Measurements from ENCODE around the gene S100A11.

GRCh38 chr1:152050886-152051675 is 14.3 kb upstream of the S100A11 start:
- TF ChIP-seq, protein P1, sequence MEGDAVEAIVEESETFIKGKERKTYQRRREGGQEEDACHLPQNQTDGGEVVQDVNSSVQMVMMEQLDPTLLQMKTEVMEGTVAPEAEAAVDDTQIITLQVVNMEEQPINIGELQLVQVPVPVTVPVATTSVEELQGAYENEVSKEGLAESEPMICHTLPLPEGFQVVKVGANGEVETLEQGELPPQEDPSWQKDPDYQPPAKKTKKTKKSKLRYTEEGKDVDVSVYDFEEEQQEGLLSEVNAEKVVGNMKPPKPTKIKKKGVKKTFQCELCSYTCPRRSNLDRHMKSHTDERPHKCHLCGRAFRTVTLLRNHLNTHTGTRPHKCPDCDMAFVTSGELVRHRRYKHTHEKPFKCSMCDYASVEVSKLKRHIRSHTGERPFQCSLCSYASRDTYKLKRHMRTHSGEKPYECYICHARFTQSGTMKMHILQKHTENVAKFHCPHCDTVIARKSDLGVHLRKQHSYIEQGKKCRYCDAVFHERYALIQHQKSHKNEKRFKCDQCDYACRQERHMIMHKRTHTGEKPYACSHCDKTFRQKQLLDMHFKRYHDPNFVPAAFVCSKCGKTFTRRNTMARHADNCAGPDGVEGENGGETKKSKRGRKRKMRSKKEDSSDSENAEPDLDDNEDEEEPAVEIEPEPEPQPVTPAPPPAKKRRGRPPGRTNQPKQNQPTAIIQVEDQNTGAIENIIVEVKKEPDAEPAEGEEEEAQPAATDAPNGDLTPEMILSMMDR (IDR thresholded peaks at IDR 0.05) = no peak
- no peak for TF ChIP-seq POLR2AphosphoS5 (IDR thresholded peaks at IDR 0.05)

All from breast epithelium (tissue), 3 donors.